ENCODE results near the gene MELK. TPM values are rescaled to one million over a fixed set of nuclear protein-coding genes. Genes with fewer than 3 reads are reported as not detected.

MELK gene
- polyA plus RNA-seq, 1 donor from 2014 or later = 1.8 TPM

GRCh38 chr9:36543916-36544315 is 28.8 kb upstream of the MELK start:
- Histone ChIP-seq H3K79me2 (replicated peaks; ENCODE audit: insufficient read depth, low read length) (no peaks in the 10 kb centered on the region), H3K4me2 (ENCODE audit: low read length) (no peak overlapping the region), H3F3A (ENCODE audit: insufficient read depth, low read length, poor library complexity, severe bottlenecking) (no peaks in the 10 kb centered on the region), H4K20me1 (ENCODE audit: insufficient read depth) (no peaks in the 10 kb centered on the region), H3K9me3 (ENCODE audit: low read length) (no peaks in the 10 kb centered on the region), H2AFZ (ENCODE audit: low read depth, low read length) (no peak overlapping the region), H3K27ac (ENCODE audit: low read length) (no peak overlapping the region), H3K27me3 (ENCODE audit: insufficient read depth, low read depth, low read length) (no peaks in the 10 kb centered on the region), H3K9ac (ENCODE audit: low read length) (no peak overlapping the region), H3K4me3 (ENCODE audit: low read length) (no peak overlapping the region), H3K9me2 (ENCODE audit: insufficient read depth, low read length) (no peaks in the 10 kb centered on the region), H3K36me3 (ENCODE audit: insufficient read depth, low read length) (no peaks in the 10 kb centered on the region)
- TF ChIP-seq REST (IDR thresholded peaks at IDR 0.05; ENCODE audit: borderline replicate concordance) = no peak
- TF ChIP-seq CTCF (IDR thresholded peaks at IDR 0.05; ENCODE audit: poor library complexity, severe bottlenecking) = no peak
- no peak for TF ChIP-seq RAD21 (conservative IDR thresholded peaks at IDR 0.05)

GRCh38 chr9:36547598-36547997 is 25.1 kb upstream of the MELK start:
- no peak overlapping the region for H2AFZ ChIP-seq (ENCODE audit: low read depth, low read length)
- no peaks in the 10 kb centered on the region for H4K20me1 ChIP-seq (ENCODE audit: insufficient read depth)
- no peak overlapping the region for H3K27ac ChIP-seq (ENCODE audit: low read length)
- no peaks in the 10 kb centered on the region for H3K36me3 ChIP-seq (ENCODE audit: insufficient read depth, low read length)
- H3K4me3 ChIP-seq (ENCODE audit: low read length) = no peak overlapping the region
- no peaks in the 10 kb centered on the region for H3F3A ChIP-seq (ENCODE audit: insufficient read depth, low read length, poor library complexity, severe bottlenecking)
- no peaks in the 10 kb centered on the region for H3K79me2 ChIP-seq (replicated peaks; ENCODE audit: insufficient read depth, low read length)
- H3K9ac ChIP-seq (ENCODE audit: low read length) = no peak overlapping the region
- H3K27me3 ChIP-seq (ENCODE audit: insufficient read depth, low read depth, low read length) = no peaks in the 10 kb centered on the region
- TF ChIP-seq POLR2AphosphoS5 (IDR thresholded peaks at IDR 0.05) (no peak), CTCF (IDR thresholded peaks at IDR 0.05; ENCODE audit: poor library complexity, severe bottlenecking) (no peak), RAD21 (conservative IDR thresholded peaks at IDR 0.05) (no peak), REST (IDR thresholded peaks at IDR 0.05; ENCODE audit: borderline replicate concordance) (no peak), EZH2 (IDR thresholded peaks at IDR 0.05; ENCODE audit: borderline replicate concordance, insufficient read depth, low read length, poor library complexity, severe bottlenecking) (no peak), SMC3 (conservative IDR thresholded peaks at IDR 0.05; ENCODE audit: poor library complexity) (no peak), EP300 (conservative IDR thresholded peaks at IDR 0.05; ENCODE audit: poor library complexity, severe bottlenecking) (no peak), TAF1 (IDR thresholded peaks at IDR 0.05; ENCODE audit: low read depth) (no peak), MXI1 (conservative IDR thresholded peaks at IDR 0.05; ENCODE audit: poor library complexity, severe bottlenecking) (no peak)
- H3K9me3 ChIP-seq (ENCODE audit: low read length) = no peaks in the 10 kb centered on the region
- no peak overlapping the region for H3K4me2 ChIP-seq (ENCODE audit: low read length)
- H3K9me2 ChIP-seq (ENCODE audit: insufficient read depth, low read length) = no peaks in the 10 kb centered on the region

Data from neural cell (in vitro differentiated cells).